NB4 (cell line): Measurements from ENCODE around the gene MTOR.

Experiments used
- DNase-seq: peaks from one replicate; pipeline ENCODE4 v3.0.0; 2010; ENCODE audit warnings: low read depth
- H3K4me3 ChIP-seq: one replicate; pipeline ENCODE4 v1.5.1; 2011; ENCODE audit warnings: mild to moderate bottlenecking, low read depth, low read length, moderate library complexity
- MYC ChIP-seq: IDR thresholded peaks from 2 replicates; pipeline ENCODE4 v1.6.1; 2011; ENCODE audit warnings: low read depth, low read length
- POLR2A ChIP-seq: IDR thresholded peaks from 2 replicates; pipeline ENCODE4 v1.6.1; 2011; ENCODE audit warnings: mild to moderate bottlenecking; ENCODE audit not compliant: insufficient read length; ENCODE audit errors: extremely low read depth
- TF ChIP-seq, protein P1 (sequence below): IDR thresholded peaks from one replicate; pipeline ENCODE4 v1.5.1; 2012; ENCODE audit warnings: low read depth, low read length
- TF ChIP-seq, protein P2 (sequence below): IDR thresholded peaks from 2 replicates; pipeline ENCODE4 v1.6.1; 2011; ENCODE audit warnings: low read depth, low read length

The MTOR gene

DNA sequence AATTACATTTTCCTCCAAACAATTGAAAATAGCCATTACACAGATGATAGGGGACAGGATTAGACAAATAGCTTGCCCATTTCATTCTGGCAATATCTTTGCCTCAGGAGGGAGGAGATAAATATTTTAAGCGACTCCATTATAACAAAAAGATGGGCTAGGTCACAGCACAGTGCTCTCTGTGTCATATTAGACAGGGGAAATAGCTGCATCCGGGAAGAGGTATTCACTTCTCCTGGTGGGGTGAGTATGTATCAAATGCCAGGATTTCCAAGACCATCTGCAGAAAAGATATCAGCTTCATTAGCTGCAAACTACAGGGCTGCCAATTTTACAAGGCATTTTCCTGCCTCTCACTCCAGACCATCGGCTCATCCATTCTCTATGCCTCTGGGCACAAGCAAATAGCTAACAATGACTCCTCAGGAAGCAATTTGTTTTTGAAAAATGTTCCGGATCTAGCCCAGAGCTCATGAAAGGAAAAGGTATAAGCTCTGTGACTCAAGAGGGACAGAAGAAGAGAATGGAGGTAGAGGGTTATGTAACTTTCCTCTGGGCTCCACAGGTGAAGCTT, 115.1 kb downstream of the MTOR start:
- DNase-seq = no peak
- TF ChIP-seq MYC (no peak), POLR2A (no peak)
- TF ChIP-seq, protein P1, sequence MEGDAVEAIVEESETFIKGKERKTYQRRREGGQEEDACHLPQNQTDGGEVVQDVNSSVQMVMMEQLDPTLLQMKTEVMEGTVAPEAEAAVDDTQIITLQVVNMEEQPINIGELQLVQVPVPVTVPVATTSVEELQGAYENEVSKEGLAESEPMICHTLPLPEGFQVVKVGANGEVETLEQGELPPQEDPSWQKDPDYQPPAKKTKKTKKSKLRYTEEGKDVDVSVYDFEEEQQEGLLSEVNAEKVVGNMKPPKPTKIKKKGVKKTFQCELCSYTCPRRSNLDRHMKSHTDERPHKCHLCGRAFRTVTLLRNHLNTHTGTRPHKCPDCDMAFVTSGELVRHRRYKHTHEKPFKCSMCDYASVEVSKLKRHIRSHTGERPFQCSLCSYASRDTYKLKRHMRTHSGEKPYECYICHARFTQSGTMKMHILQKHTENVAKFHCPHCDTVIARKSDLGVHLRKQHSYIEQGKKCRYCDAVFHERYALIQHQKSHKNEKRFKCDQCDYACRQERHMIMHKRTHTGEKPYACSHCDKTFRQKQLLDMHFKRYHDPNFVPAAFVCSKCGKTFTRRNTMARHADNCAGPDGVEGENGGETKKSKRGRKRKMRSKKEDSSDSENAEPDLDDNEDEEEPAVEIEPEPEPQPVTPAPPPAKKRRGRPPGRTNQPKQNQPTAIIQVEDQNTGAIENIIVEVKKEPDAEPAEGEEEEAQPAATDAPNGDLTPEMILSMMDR = no peak
- TF ChIP-seq, protein P2, sequence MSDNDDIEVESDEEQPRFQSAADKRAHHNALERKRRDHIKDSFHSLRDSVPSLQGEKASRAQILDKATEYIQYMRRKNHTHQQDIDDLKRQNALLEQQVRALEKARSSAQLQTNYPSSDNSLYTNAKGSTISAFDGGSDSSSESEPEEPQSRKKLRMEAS = no peak

DNA sequence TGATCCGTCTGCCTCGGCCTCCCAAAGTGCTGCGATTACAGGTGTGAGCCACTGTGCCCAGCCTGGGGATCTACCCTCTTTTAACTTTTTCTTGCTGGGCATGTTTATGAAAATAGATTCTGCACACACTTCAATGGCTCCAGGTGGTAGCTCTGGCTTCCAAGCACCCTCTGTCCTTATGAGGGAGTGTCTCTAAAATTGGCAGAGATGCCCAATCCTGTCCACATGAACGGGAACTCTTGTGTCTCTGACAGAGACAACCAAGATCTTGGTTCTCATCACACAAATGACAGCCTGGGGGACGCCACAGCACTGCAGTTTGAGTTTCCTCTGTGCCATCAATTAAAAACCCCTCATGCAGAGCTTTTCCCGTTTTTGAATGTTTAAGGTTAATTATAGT, 116.6 kb downstream of the MTOR start:
- no peak for TF ChIP-seq MYC
- no peak for TF ChIP-seq POLR2A
- TF ChIP-seq, protein P1 = no peak
- TF ChIP-seq, protein P2 = no peak
- H3K4me3 ChIP-seq = no peak overlapping the region
- DNase-seq = no peak

More for the DNA sequence above, 115.1 kb downstream of the MTOR start:
- H3K4me3 ChIP-seq = no peak overlapping the region

DNA sequence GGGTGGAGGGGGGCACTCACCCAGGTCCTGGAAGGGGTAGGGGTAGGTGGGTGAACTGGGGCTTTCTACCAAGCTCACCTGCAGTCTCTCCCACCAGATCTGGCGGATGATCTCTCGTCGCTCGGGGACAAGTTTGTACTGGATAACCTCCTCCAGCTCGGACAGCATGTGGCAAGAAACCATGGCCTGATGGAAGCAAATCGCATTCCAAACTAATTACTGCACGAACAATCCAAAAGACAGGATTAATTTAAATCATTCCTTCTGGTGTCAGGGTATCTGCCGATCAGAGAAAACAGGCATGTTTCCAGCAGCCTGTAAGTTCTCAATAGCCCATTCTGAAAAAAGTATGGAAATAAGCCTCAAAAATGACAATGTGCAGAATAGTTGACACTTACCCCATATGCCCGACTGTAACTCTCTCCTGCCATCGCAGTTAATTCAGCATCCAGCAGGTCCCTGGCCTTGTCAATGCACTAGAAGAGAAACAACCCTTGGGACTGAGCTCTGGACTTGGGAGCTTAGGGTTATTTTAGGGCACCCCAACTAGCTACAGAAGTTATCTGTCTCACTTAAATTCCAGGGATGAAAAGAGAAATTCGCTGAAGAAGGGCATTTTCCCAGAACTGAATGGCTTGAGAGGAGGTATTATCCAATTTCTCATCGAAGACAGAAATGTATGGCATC, 117.6 kb downstream of the MTOR start:
- H3K4me3 ChIP-seq = no peak overlapping the region
- no peak for TF ChIP-seq POLR2A
- TF ChIP-seq, protein P1 = no peak
- TF ChIP-seq MYC = no peak
- TF ChIP-seq, protein P2 = no peak
- DNase-seq = no peak

DNA sequence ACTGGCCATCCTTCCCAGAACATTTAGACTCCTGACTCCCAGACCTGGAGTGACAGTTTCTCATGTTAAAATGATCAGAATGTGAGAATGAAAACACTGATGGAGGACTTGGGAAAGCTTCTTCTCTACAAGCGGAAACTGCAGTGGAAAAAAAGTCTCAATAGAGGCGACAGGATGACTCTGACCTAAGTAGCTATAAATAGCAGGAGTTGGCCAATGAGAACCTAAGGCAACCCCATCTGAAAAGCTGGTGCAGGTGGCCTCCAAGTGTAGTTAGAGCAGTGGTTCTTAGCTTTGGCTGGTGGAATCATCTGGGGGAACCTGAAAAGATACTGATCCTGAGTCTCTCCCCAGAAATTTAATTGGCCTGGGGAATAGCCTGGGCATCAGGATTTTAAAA, 118.4 kb downstream of the MTOR start:
- DNase-seq = no peak
- TF ChIP-seq MYC = no peak
- TF ChIP-seq, protein P2 = no peak
- TF ChIP-seq, protein P1 = no peak
- TF ChIP-seq POLR2A = no peak
- H3K4me3 ChIP-seq = no peak overlapping the region

DNA sequence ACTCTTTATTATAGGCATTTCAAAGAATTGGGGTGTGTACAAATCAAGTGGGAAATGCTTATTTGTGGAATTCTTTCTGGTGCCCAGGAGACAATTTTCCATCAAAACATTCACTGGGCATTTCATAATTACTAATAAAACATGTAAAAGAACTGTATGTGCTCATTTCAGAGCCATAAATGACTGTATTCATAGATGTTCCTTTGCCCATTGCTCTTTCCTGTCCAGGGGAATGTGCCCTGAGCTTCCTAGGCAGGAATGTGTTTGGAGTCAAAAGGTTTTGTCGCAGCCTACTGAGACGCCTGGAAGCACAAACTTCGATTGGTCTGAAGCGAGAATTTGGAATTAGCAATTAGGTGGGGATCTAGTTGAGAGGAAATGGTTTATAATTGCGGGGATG, 119.0 kb downstream of the MTOR start:
- no peak overlapping the region for H3K4me3 ChIP-seq
- TF ChIP-seq POLR2A (no peak), MYC (no peak)
- TF ChIP-seq, protein P1 = no peak
- TF ChIP-seq, protein P2 = no peak
- DNase-seq = no peak
